HepG2 (cell line): ENCODE results near the gene CALR. TPM values are rescaled to one million over a fixed set of nuclear protein-coding genes. Genes with fewer than 3 reads are reported as not detected.

ENCODE experiments used
- BRD4 ChIP-seq: sonication (generic); formaldehyde crosslinking; IDR thresholded peaks from 2 replicates; pipeline ENCODE4 v1.4.0; 2020; ENCODE audit warnings: missing genetic modification reagents
- MEIS2 ChIP-seq: sonication (generic); formaldehyde crosslinking; IDR thresholded peaks from 2 replicates; pipeline ENCODE4 v1.9.0; 2021; ENCODE audit warnings: mild to moderate bottlenecking, missing genetic modification reagents
- MXI1 ChIP-seq: IDR thresholded peaks from 3 replicates; pipeline ENCODE4 v1.6.1; 2012; ENCODE audit warnings: low read depth, low read length, inconsistent platforms, borderline replicate concordance
- SIN3A ChIP-seq: IDR thresholded peaks from 2 replicates; pipeline ENCODE4 v1.6.1; 2011; ENCODE audit warnings: low read depth, mild to moderate bottlenecking, control low read depth, low read length, borderline replicate concordance
- SP2 ChIP-seq: sonication (generic); formaldehyde crosslinking; IDR thresholded peaks from 2 replicates; pipeline ENCODE4 v1.5.1; 2020; ENCODE audit warnings: mild to moderate bottlenecking, missing genetic modification reagents
- ZNF232 ChIP-seq: sonication (generic); formaldehyde crosslinking; IDR thresholded peaks from 2 replicates; pipeline ENCODE4 v1.4.0; 2020; ENCODE audit warnings: missing genetic modification reagents, borderline replicate concordance
- ZNF256 ChIP-seq: sonication (generic); formaldehyde crosslinking; conservative IDR thresholded peaks from 2 replicates; pipeline ENCODE4 v1.4.0; 2020; ENCODE audit warnings: missing genetic modification reagents
- ZNF431 ChIP-seq: sonication (generic); formaldehyde crosslinking; IDR thresholded peaks from 2 replicates; pipeline ENCODE4 v1.9.0; 2022; ENCODE audit warnings: missing genetic modification reagents, low read depth, mild to moderate bottlenecking, borderline replicate concordance
- ZNF549 ChIP-seq: sonication (generic); formaldehyde crosslinking; IDR thresholded peaks from 2 replicates; pipeline ENCODE4 v1.5.0; 2020; ENCODE audit warnings: missing genetic modification reagents
- ZSCAN21 ChIP-seq: sonication (generic); formaldehyde crosslinking; IDR thresholded peaks from 2 replicates; pipeline ENCODE4 v1.8.0; 2022; ENCODE audit warnings: mild to moderate bottlenecking, missing genetic modification reagents, moderate library complexity, borderline replicate concordance
- polyA plus RNA-seq, 8 experiments: library from polyadenylated mRNA; depleted of rRNA in 3 of 8; stranded (reverse) in 7 of 8; unstranded in 1 of 8; fragments of >200 nt; fragmentation: Illumina TruSeq in 4 of 8; extraction: Trizol in 4 of 8; gene quantifications; 2 replicates each; pipeline versions ENCODE4 v1.2.1 to v1.2.3, GENCODE V29; 2011 to 2016; ENCODE audit warnings: low read depth in 4 of 8, missing spikeins in 1 of 8, mixed read lengths in 1 of 8; ENCODE audit not compliant: insufficient read depth in 1 of 8
- total RNA-seq, 5 experiments: library from RNA; depleted of rRNA; stranded (reverse); fragments of >200 nt; fragmentation: Illumina TruSeq; extraction: Trizol; gene quantifications; 2 replicates each; pipeline ENCODE4 v1.2.3, GENCODE V29; 2016; ENCODE audit warnings: low read depth in 1 of 5
- TF ChIP-seq, protein P1 (sequence below): sonication (generic); formaldehyde crosslinking; IDR thresholded peaks from one replicate; pipeline ENCODE4 v1.5.1; 2020; ENCODE audit warnings: mild to moderate bottlenecking, missing genetic modification reagents; ENCODE audit errors: not compliant biosample characterization
- TF ChIP-seq, protein P2 (sequence below): sonication (generic); formaldehyde crosslinking; IDR thresholded peaks from 2 replicates; pipeline ENCODE4 v1.5.0; 2020; ENCODE audit warnings: mild to moderate bottlenecking, missing genetic modification reagents, moderate library complexity
- TF ChIP-seq, protein P3 (sequence below): sonication (generic); formaldehyde crosslinking; IDR thresholded peaks from 2 replicates; pipeline ENCODE4 v1.5.0; 2020; ENCODE audit warnings: missing genetic modification reagents
- TF ChIP-seq, protein P4 (sequence below): sonication (generic); formaldehyde crosslinking; IDR thresholded peaks from 2 replicates; pipeline ENCODE4 v1.5.0; 2020; ENCODE audit warnings: missing genetic modification reagents
- TF ChIP-seq, protein P5 (sequence below): IDR thresholded peaks from 2 replicates; pipeline ENCODE4 v1.6.1; 2018; ENCODE audit warnings: missing genetic modification reagents

The CALR gene
- total and polyA plus RNA-seq, 2 of the 13 experiments (the other 11 are each of a cell fraction or from before 2014, with no cell fraction given), result 898 to 934 TPM

DNA sequence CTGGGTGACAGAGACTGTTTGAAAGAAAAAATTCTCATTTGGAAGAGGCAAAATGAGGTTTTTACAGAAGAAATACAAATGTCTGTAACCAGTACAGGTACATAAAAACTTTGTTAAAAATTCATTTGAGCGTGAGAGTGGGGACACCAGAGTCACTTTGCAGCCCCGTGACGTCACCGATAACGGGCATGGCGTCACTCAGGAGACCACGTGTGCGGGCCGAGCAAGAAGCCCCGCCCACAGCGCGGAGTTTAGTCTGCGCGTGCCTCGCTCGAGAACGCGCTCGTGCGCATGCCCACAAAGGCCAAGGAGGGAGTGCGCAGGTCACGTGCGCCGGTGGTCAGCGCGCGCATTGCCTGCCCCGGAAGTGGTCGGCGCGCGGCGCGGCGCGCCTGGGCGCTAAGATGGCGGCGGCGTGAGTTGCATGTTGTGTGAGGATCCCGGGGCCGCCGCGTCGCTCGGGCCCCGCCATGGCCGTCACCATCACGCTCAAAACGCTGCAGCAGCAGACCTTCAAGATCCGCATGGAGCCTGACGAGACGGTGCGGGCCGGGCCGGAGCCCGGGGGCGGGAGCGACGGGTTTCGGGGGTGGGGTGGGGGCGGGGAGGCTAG is 7.2 kb downstream of the CALR start, which contains the start of gene RAD23A (continued):
- TF ChIP-seq, protein P1, sequence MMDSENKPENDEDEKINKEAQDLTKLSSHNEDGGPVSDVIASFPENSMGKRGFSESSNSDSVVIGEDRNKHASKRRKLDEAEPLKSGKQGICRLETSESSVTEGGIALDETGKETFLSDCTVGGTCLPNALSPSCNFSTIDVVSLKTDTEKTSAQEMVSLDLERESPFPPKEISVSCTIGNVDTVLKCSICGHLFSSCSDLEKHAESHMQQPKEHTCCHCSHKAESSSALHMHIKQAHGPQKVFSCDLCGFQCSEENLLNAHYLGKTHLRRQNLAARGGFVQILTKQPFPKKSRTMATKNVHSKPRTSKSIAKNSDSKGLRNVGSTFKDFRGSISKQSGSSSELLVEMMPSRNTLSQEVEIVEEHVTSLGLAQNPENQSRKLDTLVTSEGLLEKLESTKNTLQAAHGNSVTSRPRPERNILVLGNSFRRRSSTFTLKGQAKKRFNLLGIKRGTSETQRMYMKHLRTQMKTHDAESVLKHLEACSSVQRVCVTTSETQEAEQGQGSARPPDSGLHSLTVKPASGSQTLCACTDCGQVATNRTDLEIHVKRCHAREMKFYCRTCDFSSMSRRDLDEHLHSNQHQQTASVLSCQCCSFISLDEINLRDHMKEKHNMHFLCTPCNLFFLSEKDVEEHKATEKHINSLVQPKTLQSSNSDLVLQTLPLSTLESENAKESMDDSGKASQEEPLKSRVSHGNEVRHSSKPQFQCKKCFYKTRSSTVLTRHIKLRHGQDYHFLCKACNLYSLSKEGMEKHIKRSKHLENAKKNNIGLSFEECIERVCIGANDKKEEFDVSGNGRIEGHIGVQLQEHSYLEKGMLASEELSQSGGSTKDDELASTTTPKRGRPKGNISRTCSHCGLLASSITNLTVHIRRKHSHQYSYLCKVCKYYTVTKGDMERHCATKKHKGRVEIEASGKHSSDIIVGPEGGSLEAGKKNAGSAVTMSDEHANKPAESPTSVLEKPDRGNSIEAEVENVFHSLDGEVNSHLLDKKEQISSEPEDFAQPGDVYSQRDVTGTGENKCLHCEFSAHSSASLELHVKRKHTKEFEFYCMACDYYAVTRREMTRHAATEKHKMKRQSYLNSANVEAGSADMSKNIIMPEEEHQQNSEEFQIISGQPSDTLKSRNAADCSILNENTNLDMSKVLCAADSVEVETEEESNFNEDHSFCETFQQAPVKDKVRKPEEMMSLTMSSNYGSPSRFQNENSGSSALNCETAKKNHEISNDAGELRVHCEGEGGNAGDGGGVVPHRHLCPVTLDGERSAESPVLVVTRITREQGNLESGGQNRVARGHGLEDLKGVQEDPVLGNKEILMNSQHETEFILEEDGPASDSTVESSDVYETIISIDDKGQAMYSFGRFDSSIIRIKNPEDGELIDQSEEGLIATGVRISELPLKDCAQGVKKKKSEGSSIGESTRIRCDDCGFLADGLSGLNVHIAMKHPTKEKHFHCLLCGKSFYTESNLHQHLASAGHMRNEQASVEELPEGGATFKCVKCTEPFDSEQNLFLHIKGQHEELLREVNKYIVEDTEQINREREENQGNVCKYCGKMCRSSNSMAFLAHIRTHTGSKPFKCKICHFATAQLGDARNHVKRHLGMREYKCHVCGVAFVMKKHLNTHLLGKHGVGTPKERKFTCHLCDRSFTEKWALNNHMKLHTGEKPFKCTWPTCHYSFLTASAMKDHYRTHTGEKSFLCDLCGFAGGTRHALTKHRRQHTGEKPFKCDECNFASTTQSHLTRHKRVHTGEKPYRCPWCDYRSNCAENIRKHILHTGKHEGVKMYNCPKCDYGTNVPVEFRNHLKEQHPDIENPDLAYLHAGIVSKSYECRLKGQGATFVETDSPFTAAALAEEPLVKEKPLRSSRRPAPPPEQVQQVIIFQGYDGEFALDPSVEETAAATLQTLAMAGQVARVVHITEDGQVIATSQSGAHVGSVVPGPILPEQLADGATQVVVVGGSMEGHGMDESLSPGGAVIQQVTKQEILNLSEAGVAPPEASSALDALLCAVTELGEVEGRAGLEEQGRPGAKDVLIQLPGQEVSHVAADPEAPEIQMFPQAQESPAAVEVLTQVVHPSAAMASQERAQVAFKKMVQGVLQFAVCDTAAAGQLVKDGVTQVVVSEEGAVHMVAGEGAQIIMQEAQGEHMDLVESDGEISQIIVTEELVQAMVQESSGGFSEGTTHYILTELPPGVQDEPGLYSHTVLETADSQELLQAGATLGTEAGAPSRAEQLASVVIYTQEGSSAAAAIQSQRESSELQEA (CRISPR knock-in tag), result peak; percentile 74
- TF ChIP-seq BRD4 (CRISPR knock-in tag) (peak; percentile 94), ZNF431 (CRISPR knock-in tag) (no peak), MEIS2 (CRISPR knock-in tag) (peak; percentile 76; the same call in 1 of the 2 replicates), ZNF549 (CRISPR knock-in tag) (no peak), ZNF256 (CRISPR knock-in tag) (peak; percentile 65; the same call in 1 of the 2 replicates), ZSCAN21 (peak; percentile 48; the same call in 1 of the 2 replicates), MXI1 (peak; percentile 86; the same call in 1 of the 3 replicates), SIN3A (peak; percentile 65; the same call in 1 of the 2 replicates), SP2 (CRISPR knock-in tag) (peak; percentile 72), ZNF232 (CRISPR knock-in tag) (peak; percentile 76)
- TF ChIP-seq, protein P2, sequence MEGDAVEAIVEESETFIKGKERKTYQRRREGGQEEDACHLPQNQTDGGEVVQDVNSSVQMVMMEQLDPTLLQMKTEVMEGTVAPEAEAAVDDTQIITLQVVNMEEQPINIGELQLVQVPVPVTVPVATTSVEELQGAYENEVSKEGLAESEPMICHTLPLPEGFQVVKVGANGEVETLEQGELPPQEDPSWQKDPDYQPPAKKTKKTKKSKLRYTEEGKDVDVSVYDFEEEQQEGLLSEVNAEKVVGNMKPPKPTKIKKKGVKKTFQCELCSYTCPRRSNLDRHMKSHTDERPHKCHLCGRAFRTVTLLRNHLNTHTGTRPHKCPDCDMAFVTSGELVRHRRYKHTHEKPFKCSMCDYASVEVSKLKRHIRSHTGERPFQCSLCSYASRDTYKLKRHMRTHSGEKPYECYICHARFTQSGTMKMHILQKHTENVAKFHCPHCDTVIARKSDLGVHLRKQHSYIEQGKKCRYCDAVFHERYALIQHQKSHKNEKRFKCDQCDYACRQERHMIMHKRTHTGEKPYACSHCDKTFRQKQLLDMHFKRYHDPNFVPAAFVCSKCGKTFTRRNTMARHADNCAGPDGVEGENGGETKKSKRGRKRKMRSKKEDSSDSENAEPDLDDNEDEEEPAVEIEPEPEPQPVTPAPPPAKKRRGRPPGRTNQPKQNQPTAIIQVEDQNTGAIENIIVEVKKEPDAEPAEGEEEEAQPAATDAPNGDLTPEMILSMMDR (CRISPR knock-in tag), result 0 out of 2 replicates have a peak, but pooled peaks have one; percentile 6
- TF ChIP-seq, protein P3, sequence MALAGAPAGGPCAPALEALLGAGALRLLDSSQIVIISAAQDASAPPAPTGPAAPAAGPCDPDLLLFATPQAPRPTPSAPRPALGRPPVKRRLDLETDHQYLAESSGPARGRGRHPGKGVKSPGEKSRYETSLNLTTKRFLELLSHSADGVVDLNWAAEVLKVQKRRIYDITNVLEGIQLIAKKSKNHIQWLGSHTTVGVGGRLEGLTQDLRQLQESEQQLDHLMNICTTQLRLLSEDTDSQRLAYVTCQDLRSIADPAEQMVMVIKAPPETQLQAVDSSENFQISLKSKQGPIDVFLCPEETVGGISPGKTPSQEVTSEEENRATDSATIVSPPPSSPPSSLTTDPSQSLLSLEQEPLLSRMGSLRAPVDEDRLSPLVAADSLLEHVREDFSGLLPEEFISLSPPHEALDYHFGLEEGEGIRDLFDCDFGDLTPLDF (CRISPR knock-in tag), result peak; percentile 99
- TF ChIP-seq, protein P4, sequence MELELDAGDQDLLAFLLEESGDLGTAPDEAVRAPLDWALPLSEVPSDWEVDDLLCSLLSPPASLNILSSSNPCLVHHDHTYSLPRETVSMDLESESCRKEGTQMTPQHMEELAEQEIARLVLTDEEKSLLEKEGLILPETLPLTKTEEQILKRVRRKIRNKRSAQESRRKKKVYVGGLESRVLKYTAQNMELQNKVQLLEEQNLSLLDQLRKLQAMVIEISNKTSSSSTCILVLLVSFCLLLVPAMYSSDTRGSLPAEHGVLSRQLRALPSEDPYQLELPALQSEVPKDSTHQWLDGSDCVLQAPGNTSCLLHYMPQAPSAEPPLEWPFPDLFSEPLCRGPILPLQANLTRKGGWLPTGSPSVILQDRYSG (CRISPR knock-in tag), result peak; percentile 75; the same call in 1 of the 2 replicates
- TF ChIP-seq, protein P5, sequence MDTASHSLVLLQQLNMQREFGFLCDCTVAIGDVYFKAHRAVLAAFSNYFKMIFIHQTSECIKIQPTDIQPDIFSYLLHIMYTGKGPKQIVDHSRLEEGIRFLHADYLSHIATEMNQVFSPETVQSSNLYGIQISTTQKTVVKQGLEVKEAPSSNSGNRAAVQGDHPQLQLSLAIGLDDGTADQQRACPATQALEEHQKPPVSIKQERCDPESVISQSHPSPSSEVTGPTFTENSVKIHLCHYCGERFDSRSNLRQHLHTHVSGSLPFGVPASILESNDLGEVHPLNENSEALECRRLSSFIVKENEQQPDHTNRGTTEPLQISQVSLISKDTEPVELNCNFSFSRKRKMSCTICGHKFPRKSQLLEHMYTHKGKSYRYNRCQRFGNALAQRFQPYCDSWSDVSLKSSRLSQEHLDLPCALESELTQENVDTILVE (CRISPR knock-in tag), result peak; percentile 77; the same call in 1 of the 2 replicates
